ENCODE measurements around the gene ZFP1. TPM values are rescaled to one million over a fixed set of nuclear protein-coding genes. Genes with fewer than 3 reads are reported as not detected.
A peak's percentile ranks its signal among the peaks of the same experiment; 100 is the strongest.

The ZFP1 gene
- total and polyA plus RNA-seq, 9 of the 15 experiments (the other 6 are each of a cell fraction or from before 2014, with no cell fraction given): 2.6 to 14.7 (median 11.6) TPM

GRCh38 chr16:75110637-75111513, 37.4 kb upstream of the ZFP1 start (continued):
- peak; percentile 52 for TF ChIP-seq RBBP5 (IDR thresholded peaks at IDR 0.05; ENCODE audit: borderline replicate concordance, insufficient read depth, low read length, poor library complexity, severe bottlenecking)
- peak; percentile 36; the same call in 1 of the 2 replicates for TF ChIP-seq HCFC1 (IDR thresholded peaks at IDR 0.05; ENCODE audit: low read depth, low read length)
- peak; percentile 76 to 85; a peak in 3 of 4 replicates for TF ChIP-seq MAZ (CRISPR knock-in tag; conservative IDR thresholded peaks at IDR 0.05 in 1 of 2, IDR thresholded peaks at IDR 0.05 in 1 of 2)
- peak; percentile 26; the same call in 1 of the 2 replicates for TF ChIP-seq ETV5 (CRISPR knock-in tag; IDR thresholded peaks at IDR 0.05; ENCODE audit: low read depth)
- peak; percentile 69 for TF ChIP-seq ZNF263 (CRISPR knock-in tag; IDR thresholded peaks at IDR 0.05; ENCODE audit: borderline replicate concordance)
- TF ChIP-seq PRDM10 (IDR thresholded peaks at IDR 0.05; ENCODE audit: partially characterized antibody): no peak
- TF ChIP-seq CBX3 (IDR thresholded peaks at IDR 0.05; ENCODE audit: borderline replicate concordance in 1 of 2, low read length in 2 of 2): peak in 1 of 2 experiments; percentile 36; a peak in 1 of 3 replicates
- no peak for TF ChIP-seq POLR3A (IDR thresholded peaks at IDR 0.05; ENCODE audit: borderline replicate concordance, extremely low read depth, insufficient read depth, insufficient read length)
- TF ChIP-seq FOXP1 (CRISPR knock-in tag; IDR thresholded peaks at IDR 0.05): 0 out of 2 replicates have a peak, but pooled peaks have one; percentile 13
- no peak for TF ChIP-seq FOXP4 (CRISPR knock-in tag; IDR thresholded peaks at IDR 0.05; ENCODE audit: borderline replicate concordance)
- peak; percentile 98 for TF ChIP-seq TFAP4 (CRISPR knock-in tag; IDR thresholded peaks at IDR 0.05; ENCODE audit: borderline replicate concordance)
- peak; percentile 56; the same call in 1 of the 2 replicates for TF ChIP-seq ZBTB9 (CRISPR knock-in tag; IDR thresholded peaks at IDR 0.05)
- TF ChIP-seq NR0B1 (IDR thresholded peaks at IDR 0.05; ENCODE audit: partially characterized antibody): no peak
- peak; percentile 90; the same call in 1 of the 2 replicates for TF ChIP-seq KLF13 (tag; IDR thresholded peaks at IDR 0.05; ENCODE audit: borderline replicate concordance, low read depth)

Measured in K562 (cell line).